ENCODE results near the gene KRTAP3-1.

DNA sequence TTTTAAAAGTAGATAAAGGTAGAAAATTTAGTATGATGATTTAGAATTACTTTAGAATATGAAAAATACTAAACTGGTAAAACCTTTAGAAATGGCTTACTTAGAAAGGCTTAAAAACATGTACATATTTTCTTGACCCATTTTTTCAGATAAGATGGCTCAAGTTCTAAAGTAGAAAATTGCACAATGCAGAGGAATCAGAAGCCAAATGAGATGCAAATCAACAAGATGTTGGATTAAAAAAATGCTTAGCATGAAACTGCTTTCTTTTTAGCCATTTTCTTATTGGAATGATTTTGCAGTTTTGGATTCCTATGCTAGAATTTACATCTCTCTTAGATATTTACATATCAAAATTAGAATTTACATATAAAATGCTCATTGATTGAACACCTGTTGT is 1.5 kb upstream of the KRTAP3-1 start:
- TF ChIP-seq ZNF416 (CRISPR knock-in tag; IDR thresholded peaks at IDR 0.05) (no peak), GABPB1 (CRISPR knock-in tag; IDR thresholded peaks at IDR 0.05) (no peak), MYBL2 (CRISPR knock-in tag; IDR thresholded peaks at IDR 0.05) (no peak)
- TF ChIP-seq, protein P1, sequence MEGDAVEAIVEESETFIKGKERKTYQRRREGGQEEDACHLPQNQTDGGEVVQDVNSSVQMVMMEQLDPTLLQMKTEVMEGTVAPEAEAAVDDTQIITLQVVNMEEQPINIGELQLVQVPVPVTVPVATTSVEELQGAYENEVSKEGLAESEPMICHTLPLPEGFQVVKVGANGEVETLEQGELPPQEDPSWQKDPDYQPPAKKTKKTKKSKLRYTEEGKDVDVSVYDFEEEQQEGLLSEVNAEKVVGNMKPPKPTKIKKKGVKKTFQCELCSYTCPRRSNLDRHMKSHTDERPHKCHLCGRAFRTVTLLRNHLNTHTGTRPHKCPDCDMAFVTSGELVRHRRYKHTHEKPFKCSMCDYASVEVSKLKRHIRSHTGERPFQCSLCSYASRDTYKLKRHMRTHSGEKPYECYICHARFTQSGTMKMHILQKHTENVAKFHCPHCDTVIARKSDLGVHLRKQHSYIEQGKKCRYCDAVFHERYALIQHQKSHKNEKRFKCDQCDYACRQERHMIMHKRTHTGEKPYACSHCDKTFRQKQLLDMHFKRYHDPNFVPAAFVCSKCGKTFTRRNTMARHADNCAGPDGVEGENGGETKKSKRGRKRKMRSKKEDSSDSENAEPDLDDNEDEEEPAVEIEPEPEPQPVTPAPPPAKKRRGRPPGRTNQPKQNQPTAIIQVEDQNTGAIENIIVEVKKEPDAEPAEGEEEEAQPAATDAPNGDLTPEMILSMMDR (IDR thresholded peaks at IDR 0.05): no peak

All from WTC11 (cell line).